Islet precursor cell (in vitro differentiated cells): ENCODE results near the gene PCDHGB7.
"Not testable (repeated sequence)": the region's sequence is repeated elsewhere in the genome, so short reads cannot be mapped to it uniquely, and the experiment has no call there.

Experiments used
- DNase-seq: peaks from one replicate; pipeline ENCODE4 v3.0.0-alpha.2; 2018

PCDHGB7 gene

DNA sequence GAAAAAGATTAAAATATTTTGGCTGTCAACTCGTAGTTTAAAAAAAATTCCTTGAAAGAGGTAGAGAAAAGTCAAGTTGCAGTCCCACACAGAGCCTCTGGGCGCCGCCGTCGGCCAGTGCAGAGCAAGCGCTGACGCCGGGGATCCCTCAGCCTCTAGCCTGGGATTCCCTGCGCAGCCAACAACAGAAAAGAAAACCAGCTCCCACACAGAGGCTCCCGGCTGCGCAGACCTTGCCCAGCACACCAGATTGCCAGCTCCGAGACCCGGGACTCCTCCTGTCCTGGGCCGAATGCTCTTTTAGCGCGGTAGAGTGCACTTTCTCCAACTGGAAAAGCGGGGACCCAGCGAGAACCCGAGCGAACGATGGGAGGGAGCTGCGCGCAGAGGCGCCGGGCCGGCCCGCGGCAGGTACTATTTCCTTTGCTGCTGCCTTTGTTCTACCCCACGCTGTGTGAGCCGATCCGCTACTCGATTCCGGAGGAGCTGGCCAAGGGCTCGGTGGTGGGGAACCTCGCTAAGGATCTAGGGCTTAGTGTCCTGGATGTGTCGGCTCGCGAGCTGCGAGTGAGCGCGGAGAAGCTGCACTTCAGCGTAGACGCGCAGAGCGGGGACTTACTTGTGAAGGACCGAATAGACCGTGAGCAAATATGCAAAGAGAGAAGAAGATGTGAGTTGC lies at the start of gene PCDHGB7:
PCDHGB7 (plus strand) TSS at position 184 of the 679 bp plus-strand sequence; CDS start at position 367, 183 bp downstream.
- peak; percentile 93 for DNase-seq

- no peak for DNase-seq
These were observed 47.3 kb upstream of the PCDHGB7 start, which contains the start of gene PCDHGB3 for GRCh38 chr5:141369994-141370848. Gene PCDHGB3 (plus strand): TSS chr5:141370242. CDS start chr5:141370395, 153 bp downstream.

DNA sequence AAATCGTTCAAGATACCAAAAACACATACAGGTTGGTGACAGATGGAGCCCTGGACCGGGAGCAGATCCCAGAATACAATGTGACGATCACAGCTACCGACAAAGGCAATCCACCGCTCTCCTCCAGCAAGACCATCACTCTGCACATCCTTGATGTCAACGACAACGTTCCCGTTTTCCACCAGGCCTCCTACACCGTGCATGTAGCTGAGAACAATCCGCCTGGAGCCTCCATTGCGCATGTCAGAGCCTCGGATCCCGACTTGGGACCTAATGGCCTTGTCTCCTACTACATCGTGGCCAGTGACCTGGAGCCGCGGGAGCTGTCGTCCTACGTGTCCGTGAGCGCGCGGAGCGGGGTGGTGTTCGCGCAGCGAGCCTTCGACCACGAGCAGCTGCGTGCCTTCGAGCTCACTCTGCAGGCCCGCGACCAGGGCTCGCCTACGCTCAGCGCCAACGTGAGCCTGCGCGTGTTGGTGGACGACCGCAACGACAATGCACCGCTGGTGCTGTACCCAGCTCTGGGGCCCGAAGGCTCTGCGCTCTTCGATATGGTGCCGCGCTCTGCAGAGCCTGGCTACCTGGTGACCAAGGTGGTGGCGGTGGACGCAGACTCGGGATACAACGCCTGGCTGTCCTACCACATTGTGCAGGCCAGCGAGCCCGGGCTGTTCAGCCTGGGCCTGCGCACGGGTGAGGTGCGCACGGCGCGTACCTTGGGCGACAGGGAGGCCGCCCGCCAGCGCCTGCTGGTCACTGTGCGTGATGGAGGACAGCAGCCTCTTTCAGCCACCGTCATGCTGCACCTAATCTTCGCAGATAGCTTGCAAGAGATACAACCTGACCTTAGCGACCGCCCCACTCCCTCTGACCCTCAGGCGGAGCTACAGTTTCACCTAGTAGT lies 45.7 kb upstream of the PCDHGB7 start:
- DNase-seq: no peak

DNA sequence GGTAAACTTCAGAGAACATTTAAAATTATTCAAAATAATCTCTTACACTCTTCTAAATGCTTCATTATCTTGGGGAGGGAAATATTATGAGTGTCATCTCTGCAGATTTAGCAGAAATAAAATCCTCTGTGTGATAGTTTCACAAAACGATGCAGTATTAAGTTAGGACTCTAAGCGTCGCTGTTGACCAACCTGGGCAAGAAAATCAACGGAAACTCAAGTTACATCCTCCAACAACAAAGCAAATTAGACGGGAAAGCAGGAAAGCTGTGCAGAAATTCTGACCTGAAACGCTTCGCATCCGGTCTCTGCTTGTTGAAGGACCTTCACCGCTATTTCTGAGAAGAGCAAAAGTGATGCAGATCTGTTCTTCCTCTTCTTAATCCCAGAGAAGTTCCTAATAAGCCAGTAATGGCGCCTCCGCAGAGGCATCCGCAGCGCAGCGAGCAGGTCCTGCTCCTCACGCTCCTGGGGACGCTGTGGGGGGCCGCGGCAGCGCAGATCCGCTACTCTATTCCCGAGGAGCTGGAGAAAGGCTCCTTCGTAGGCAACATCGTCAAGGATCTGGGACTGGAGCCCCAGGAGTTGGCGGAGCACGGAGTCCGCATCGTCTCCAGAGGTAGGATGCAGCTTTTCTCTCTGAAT lies 43.7 kb upstream of the PCDHGB7 start, which contains the start of gene PCDHGA6:
PCDHGA6 (plus strand) TSS at position 219 of the 645 bp plus-strand sequence; CDS start at position 412, 193 bp downstream.
- DNase-seq: no peak

GRCh38 chr5:141374627-141375026 lies 42.9 kb upstream of the PCDHGB7 start:
- DNase-seq: no peak

DNA sequence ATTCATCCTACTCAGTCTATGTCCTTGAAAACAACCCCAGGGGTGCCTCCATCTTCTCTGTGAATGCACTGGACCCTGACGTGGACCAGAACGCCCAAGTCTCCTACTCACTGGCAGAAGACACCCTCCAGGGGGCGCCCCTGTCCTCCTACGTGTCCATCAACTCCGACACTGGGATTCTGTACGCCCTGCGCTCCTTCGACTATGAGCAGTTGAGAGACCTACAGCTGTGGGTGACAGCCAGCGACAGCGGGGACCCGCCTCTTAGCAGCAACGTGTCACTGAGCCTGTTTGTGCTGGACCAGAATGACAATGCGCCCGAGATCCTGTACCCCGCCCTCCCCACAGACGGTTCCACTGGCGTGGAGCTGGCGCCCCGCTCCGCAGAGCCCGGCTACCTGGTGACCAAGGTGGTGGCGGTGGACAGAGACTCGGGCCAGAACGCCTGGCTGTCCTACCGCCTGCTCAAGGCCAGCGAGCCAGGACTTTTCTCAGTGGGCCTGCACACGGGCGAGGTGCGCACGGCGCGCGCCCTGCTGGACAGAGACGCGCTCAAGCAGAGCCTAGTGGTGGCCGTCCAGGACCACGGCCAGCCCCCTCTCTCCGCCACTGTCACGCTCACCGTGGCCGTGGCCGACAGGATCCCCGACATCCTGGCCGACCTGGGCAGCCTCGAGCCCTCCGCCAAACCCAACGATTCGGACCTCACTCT lies 41.9 kb upstream of the PCDHGB7 start:
- not testable (repeated sequence) for DNase-seq

GRCh38 chr5:141382469-141383294 lies 34.8 kb upstream of the PCDHGB7 start, which contains the start of gene PCDHGA7:
Gene PCDHGA7 (plus strand): TSS chr5:141382742. CDS start chr5:141382900, 158 bp downstream.
- DNase-seq: no peak

GRCh38 chr5:141383345-141383744 lies 34.1 kb upstream of the PCDHGB7 start:
- no peak for DNase-seq

DNA sequence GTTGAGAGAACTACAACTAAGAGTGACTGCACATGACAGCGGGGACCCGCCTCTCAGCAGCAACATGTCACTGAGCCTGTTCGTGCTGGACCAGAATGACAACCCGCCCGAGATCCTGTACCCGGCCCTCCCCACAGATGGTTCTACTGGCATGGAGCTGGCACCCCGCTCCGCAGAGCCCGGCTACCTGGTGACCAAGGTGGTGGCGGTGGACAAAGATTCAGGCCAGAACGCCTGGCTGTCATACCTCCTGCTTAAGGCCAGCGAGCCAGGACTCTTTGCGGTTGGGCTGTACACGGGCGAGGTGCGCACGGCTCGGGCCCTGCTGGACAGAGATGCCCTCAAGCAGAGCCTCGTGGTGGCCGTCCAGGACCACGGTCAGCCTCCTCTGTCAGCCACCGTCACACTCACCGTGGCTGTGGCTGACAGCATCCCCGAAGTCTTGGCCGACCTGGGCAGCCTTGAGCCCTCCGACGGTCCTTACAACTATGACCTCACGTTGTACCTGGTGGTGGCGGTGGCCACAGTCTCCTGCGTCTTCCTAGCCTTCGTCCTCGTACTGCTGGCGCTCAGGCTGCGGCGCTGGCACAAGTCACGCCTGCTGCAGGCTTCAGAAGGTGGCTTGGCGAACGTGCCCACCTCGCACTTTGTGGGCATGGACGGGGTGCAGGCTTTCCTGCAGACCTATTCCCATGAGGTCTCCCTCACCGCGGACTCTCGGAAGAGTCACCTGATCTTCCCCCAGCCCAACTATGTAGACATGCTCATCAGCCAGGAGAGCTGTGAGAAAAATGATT lies 32.8 kb upstream of the PCDHGB7 start:
- no peak for DNase-seq

- DNase-seq: peak; percentile 83
These were observed 29.7 kb upstream of the PCDHGB7 start, which contains the start of gene PCDHGB4 for GRCh38 chr5:141387557-141388311. Gene PCDHGB4 (plus strand): TSS chr5:141387698. CDS start chr5:141387885, 187 bp downstream.

DNA sequence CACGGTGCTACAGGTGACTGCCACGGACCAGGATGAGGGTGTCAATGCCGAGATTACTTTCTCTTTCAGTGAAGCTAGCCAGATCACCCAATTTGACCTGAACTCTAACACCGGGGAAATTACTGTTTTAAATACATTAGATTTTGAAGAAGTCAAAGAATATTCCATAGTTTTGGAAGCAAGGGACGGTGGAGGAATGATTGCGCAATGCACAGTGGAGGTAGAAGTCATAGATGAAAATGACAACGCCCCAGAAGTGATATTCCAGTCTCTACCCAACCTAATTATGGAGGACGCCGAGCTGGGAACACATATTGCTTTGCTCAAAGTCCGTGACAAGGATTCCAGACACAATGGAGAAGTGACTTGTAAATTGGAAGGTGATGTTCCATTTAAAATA lies 28.8 kb upstream of the PCDHGB7 start:
- DNase-seq: no peak

DNA sequence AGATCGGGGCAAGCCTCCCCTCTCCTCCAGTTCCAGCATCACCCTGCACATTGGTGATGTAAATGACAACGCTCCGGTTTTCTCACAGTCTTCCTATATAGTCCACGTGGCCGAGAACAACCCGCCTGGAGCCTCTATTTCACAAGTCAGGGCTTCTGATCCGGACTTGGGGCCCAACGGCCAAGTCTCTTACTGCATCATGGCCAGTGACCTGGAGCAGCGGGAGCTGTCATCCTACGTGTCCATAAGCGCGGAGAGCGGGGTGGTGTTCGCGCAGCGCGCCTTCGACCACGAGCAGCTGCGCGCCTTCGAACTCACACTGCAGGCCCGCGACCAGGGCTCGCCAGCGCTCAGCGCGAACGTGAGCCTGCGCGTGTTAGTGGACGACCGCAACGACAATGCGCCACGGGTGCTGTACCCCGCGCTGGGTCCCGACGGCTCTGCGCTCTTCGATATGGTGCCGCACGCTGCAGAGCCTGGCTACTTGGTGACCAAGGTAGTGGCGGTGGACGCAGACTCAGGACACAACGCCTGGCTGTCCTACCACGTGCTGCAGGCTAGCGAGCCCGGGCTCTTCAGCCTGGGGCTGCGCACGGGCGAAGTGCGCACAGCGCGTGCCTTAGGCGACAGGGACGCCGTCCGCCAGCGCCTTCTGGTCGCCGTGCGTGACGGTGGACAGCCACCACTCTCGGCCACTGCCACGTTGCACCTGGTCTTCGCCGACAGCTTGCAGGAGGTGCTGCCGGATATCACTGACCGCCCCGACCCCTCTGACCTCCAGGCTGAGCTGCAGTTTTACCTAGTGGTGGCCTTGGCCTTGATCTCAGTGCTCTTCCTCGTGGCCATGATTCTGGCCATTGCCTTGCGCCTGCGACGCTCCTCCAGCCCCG lies 28.1 kb upstream of the PCDHGB7 start:
- no peak for DNase-seq

DNA sequence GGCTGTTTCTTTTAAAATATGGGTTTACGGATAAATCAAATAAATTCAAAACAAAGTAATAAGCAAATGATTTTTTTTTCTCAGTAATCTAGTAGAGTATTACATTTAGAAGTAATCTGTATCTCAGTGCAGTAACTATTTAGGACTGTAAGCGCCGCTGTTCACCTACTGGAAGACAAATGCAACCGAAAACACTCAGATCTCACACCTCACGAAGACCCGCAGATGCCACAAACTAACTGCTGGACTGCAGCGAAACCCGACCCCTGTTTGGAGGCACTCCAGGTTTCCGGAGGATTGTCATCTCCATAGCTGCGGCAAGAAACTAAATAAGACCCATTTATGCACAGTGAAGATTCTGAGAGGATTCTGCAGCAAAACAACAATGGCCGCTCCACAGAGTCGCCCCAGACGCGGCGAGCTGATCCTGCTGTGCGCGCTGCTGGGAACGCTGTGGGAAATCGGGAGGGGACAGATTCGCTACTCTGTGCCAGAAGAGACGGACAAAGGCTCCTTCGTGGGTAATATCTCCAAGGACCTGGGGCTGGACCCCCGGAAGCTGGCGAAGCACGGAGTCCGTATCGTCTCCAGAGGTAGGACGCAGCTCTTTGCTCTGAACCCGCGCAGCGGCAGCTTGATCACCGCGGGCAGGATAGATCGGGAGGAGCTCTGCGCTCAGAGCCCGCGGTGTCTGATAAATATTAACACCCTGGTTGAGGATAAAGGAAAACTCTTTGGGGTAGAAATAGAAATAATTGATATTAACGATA lies 24.9 kb upstream of the PCDHGB7 start, which contains the start of gene PCDHGA8:
PCDHGA8 (plus strand) TSS at position 205 of the 770 bp plus-strand sequence; CDS start at position 386, 181 bp downstream.
- no peak for DNase-seq

- no peak for DNase-seq
These were observed 24.2 kb upstream of the PCDHGB7 start for GRCh38 chr5:141393267-141393666.

GRCh38 chr5:141394401-141395187 lies 22.9 kb upstream of the PCDHGB7 start:
- DNase-seq: not testable (repeated sequence)
